Skeletal muscle tissue (tissue), 4 donors: Measurements from ENCODE around the gene LSG1. TPM values are rescaled to one million over a fixed set of nuclear protein-coding genes. Genes with fewer than 3 reads are reported as not detected.

ENCODE experiments used
- H3K27ac ChIP-seq: one replicate; pipeline ENCODE4 v1.7.0; 2013; ENCODE audit warnings: mild to moderate bottlenecking, low read depth, low read length, inconsistent platforms
- H3K27me3 ChIP-seq, 3 donors: one replicate each; pipeline ENCODE4 v1.7.0; 2013; ENCODE audit warnings: low read length in 3 of 3; ENCODE audit not compliant: control insufficient read depth in 3 of 3, insufficient read depth in 3 of 3
- H3K36me3 ChIP-seq, 3 donors: one replicate each; pipeline ENCODE4 v1.7.0; 2013; ENCODE audit warnings: low read length in 3 of 3; ENCODE audit not compliant: control insufficient read depth in 3 of 3, insufficient read depth in 3 of 3
- H3K4me1 ChIP-seq, 3 donors: one replicate each; pipeline ENCODE4 v1.7.0; 2013; ENCODE audit warnings: low read length in 3 of 3, mild to moderate bottlenecking in 3 of 3; ENCODE audit not compliant: control insufficient read depth in 3 of 3, insufficient read depth in 3 of 3
- H3K4me3 ChIP-seq, 3 donors: one replicate each; pipeline ENCODE4 v1.7.0; 2013; ENCODE audit warnings: low read length in 3 of 3
- H3K9ac ChIP-seq, 3 donors: one replicate each; pipeline ENCODE4 v1.7.0; 2013; ENCODE audit warnings: low read length in 3 of 3, mild to moderate bottlenecking in 3 of 3, moderate library complexity in 2 of 3, low read depth in 1 of 3
- H3K9me3 ChIP-seq, 3 donors: one replicate each; pipeline ENCODE4 v1.7.0; 2013; ENCODE audit warnings: low read length in 3 of 3; ENCODE audit not compliant: control insufficient read depth in 3 of 3
- total RNA-seq: library from RNA; depleted of rRNA; stranded (reverse); fragments of >200 nt; gene quantifications from one replicate; pipeline ENCODE4 v1.2.3, GENCODE V29; 2014
- donor health status: Osteomylitis.

Gene LSG1
- total RNA-seq, 1 donor from 2014 or later = 36.5 TPM

- no peaks in the 10 kb centered on the region for H3K27me3 ChIP-seq
- H3K9me3 ChIP-seq = no peaks in the 10 kb centered on the region
- no peaks in the 10 kb centered on the region for H3K4me1 ChIP-seq
- no peak overlapping the region for H3K9ac ChIP-seq
- H3K4me3 ChIP-seq = no peak overlapping the region
- no peak overlapping the region for H3K27ac ChIP-seq
- peaks cover 21 to 52% (median 36%) of the 10 kb centered on the region in 3 donors for H3K36me3 ChIP-seq
Measured at GRCh38 chr3:194661946-194662345, 10.0 kb downstream of the LSG1 start.

- no peaks in the 10 kb centered on the region for H3K27me3 ChIP-seq
- H3K4me3 ChIP-seq = no peak overlapping the region
- no peaks in the 10 kb centered on the region for H3K4me1 ChIP-seq
- H3K9ac ChIP-seq = no peak overlapping the region
- H3K9me3 ChIP-seq = no peaks in the 10 kb centered on the region
- H3K36me3 ChIP-seq = peaks cover 21 to 52% (median 34%) of the 10 kb centered on the region in 3 donors
- H3K27ac ChIP-seq = no peak overlapping the region
Measured at GRCh38 chr3:194661374-194661773, 10.6 kb downstream of the LSG1 start.

GRCh38 chr3:194659778-194660177, 12.2 kb downstream of the LSG1 start:
- peak overlapping the region in 1 of 3 donors; percentile 10 for H3K9ac ChIP-seq
- H3K36me3 ChIP-seq = peaks cover 18 to 46% (median 25%) of the 10 kb centered on the region in 3 donors
- no peaks in the 10 kb centered on the region for H3K27me3 ChIP-seq
- H3K4me3 ChIP-seq = no peak overlapping the region
- no peaks in the 10 kb centered on the region for H3K4me1 ChIP-seq
- H3K27ac ChIP-seq = no peak overlapping the region
- H3K9me3 ChIP-seq = no peaks in the 10 kb centered on the region

- Histone ChIP-seq H3K27ac (no peak overlapping the region), H3K4me1 (no peaks in the 10 kb centered on the region), H3K27me3 (no peaks in the 10 kb centered on the region), H3K4me3 (no peak overlapping the region), H3K9me3 (no peaks in the 10 kb centered on the region), H3K9ac (no peak overlapping the region), H3K36me3 (peaks cover 18 to 43% (median 28%) of the 10 kb centered on the region in 3 donors)
Measured at GRCh38 chr3:194658477-194659242, 13.3 kb downstream of the LSG1 start.

- Histone ChIP-seq H3K9ac (no peak overlapping the region), H3K36me3 (peaks cover 18 to 44% (median 34%) of the 10 kb centered on the region in 3 donors), H3K9me3 (no peaks in the 10 kb centered on the region), H3K4me1 (no peaks in the 10 kb centered on the region), H3K27ac (no peak overlapping the region), H3K4me3 (no peak overlapping the region), H3K27me3 (no peaks in the 10 kb centered on the region)
Measured at GRCh38 chr3:194657439-194657838, 14.6 kb downstream of the LSG1 start.

GRCh38 chr3:194654443-194654842, 17.5 kb downstream of the LSG1 start:
- H3K27me3 ChIP-seq = no peaks in the 10 kb centered on the region
- no peak overlapping the region for H3K9ac ChIP-seq
- no peaks in the 10 kb centered on the region for H3K9me3 ChIP-seq
- no peak overlapping the region for H3K4me3 ChIP-seq
- peaks cover 27 to 56% (median 55%) of the 10 kb centered on the region in 3 donors for H3K36me3 ChIP-seq
- no peak overlapping the region for H3K27ac ChIP-seq
- no peaks in the 10 kb centered on the region for H3K4me1 ChIP-seq

- no peaks in the 10 kb centered on the region for H3K27me3 ChIP-seq
- H3K9ac ChIP-seq = no peak overlapping the region
- no peaks in the 10 kb centered on the region for H3K9me3 ChIP-seq
- no peak overlapping the region for H3K27ac ChIP-seq
- H3K36me3 ChIP-seq = peaks cover 40 to 66% (median 63%) of the 10 kb centered on the region in 3 donors
- H3K4me3 ChIP-seq = no peak overlapping the region
- H3K4me1 ChIP-seq = no peaks in the 10 kb centered on the region
Measured at GRCh38 chr3:194647747-194648146, 24.2 kb downstream of the LSG1 start.

GRCh38 chr3:194642769-194643168, 29.2 kb downstream of the LSG1 start:
- Histone ChIP-seq H3K27me3 (no peaks in the 10 kb centered on the region), H3K27ac (no peak overlapping the region), H3K9me3 (no peaks in the 10 kb centered on the region), H3K36me3 (peaks cover 26 to 51% (median 42%) of the 10 kb centered on the region in 3 donors), H3K9ac (no peak overlapping the region), H3K4me3 (no peak overlapping the region), H3K4me1 (peaks cover 0 to 2% (median 0%) of the 10 kb centered on the region in 3 donors)

GRCh38 chr3:194640829-194641228, 31.2 kb downstream of the LSG1 start:
- peak overlapping the region; percentile 23 for H3K27ac ChIP-seq
- peaks cover 24 to 47% (median 35%) of the 10 kb centered on the region in 3 donors for H3K36me3 ChIP-seq
- no peaks in the 10 kb centered on the region for H3K9me3 ChIP-seq
- peaks cover 0 to 2% (median 0%) of the 10 kb centered on the region in 3 donors for H3K4me1 ChIP-seq
- H3K4me3 ChIP-seq = no peak overlapping the region
- H3K9ac ChIP-seq = no peak overlapping the region
- no peaks in the 10 kb centered on the region for H3K27me3 ChIP-seq

- no peak overlapping the region for H3K4me3 ChIP-seq
- no peaks in the 10 kb centered on the region for H3K27me3 ChIP-seq
- peaks cover 0 to 2% (median 0%) of the 10 kb centered on the region in 3 donors for H3K4me1 ChIP-seq
- no peak overlapping the region for H3K9ac ChIP-seq
- no peak overlapping the region for H3K27ac ChIP-seq
- H3K36me3 ChIP-seq = peaks cover 19 to 35% (median 22%) of the 10 kb centered on the region in 3 donors
- no peaks in the 10 kb centered on the region for H3K9me3 ChIP-seq
Measured at GRCh38 chr3:194638991-194639605, 32.9 kb downstream of the LSG1 start.
